SK-N-SH treated with all-trans-retinoic acid at 6 μM for 48 hours (cell line): ENCODE measurements around the gene SHOC2.

Experiments
- ATAC-seq: fragments of 200-7000 bp; cut with Tn5 transposase; 3 replicates; pipeline ENCODE4 v1.9.1; 2020; ENCODE audit warnings: mild to moderate bottlenecking, moderate library complexity
- ARNTL ChIP-seq: fragments of 450-650 bp; formaldehyde crosslinking; IDR thresholded peaks from 2 replicates; pipeline ENCODE4 v1.5.0; 2020; ENCODE audit warnings: low read depth, mild to moderate bottlenecking, moderate library complexity, borderline replicate concordance
- ESRRG ChIP-seq: fragments of 250-450 bp; sonication (Bioruptor Pico); IDR thresholded peaks from 2 replicates; pipeline ENCODE4 v1.6.1; 2021; ENCODE audit warnings: mild to moderate bottlenecking
- GLIS3 ChIP-seq: fragments of 250-450 bp; sonication (Bioruptor Pico); IDR thresholded peaks from 2 replicates; pipeline ENCODE4 v1.5.0; 2020; ENCODE audit warnings: mild to moderate bottlenecking, moderate library complexity
- ISL1 ChIP-seq: fragments of 250-450 bp; sonication (Bioruptor Pico); IDR thresholded peaks from 2 replicates; pipeline ENCODE4 v2.1.2; 2022; ENCODE audit warnings: mild to moderate bottlenecking, moderate library complexity
- OSR1 ChIP-seq: fragments of 250-450 bp; sonication (Bioruptor Pico); IDR thresholded peaks from 2 replicates; pipeline ENCODE4 v1.8.0; 2022; ENCODE audit warnings: moderate library complexity, mild to moderate bottlenecking, inconsistent platforms
- PPARA ChIP-seq: fragments of 250-450 bp; sonication (Bioruptor Pico); IDR thresholded peaks from 2 replicates; pipeline ENCODE4 v1.5.0; 2020; ENCODE audit warnings: mild to moderate bottlenecking, borderline replicate concordance
- RARB ChIP-seq: fragments of 250-450 bp; sonication (Bioruptor Pico); IDR thresholded peaks from 2 replicates; pipeline ENCODE4 v1.8.0; 2021; ENCODE audit warnings: mild to moderate bottlenecking, moderate library complexity
- SNAI2 ChIP-seq: fragments of 250-450 bp; sonication (Bioruptor Pico); IDR thresholded peaks from 2 replicates; pipeline ENCODE4 v1.5.0; 2020; ENCODE audit warnings: mild to moderate bottlenecking, moderate library complexity
- TCF4 ChIP-seq: fragments of 250-450 bp; sonication (Bioruptor Pico); IDR thresholded peaks from 2 replicates; pipeline ENCODE4 v1.8.0; 2021; ENCODE audit warnings: mild to moderate bottlenecking, moderate library complexity, borderline replicate concordance
- TOX ChIP-seq: fragments of 250-450 bp; sonication (Bioruptor Pico); IDR thresholded peaks from 2 replicates; pipeline ENCODE4 v1.8.0; 2021; ENCODE audit warnings: mild to moderate bottlenecking, moderate library complexity, borderline replicate concordance
- ZC3H10 ChIP-seq: fragments of 250-450 bp; sonication (Bioruptor Pico); IDR thresholded peaks from 2 replicates; pipeline ENCODE4 v1.5.1; 2021; ENCODE audit warnings: mild to moderate bottlenecking, moderate library complexity
- ZFP3 ChIP-seq: fragments of 250-450 bp; sonication (Bioruptor Pico); IDR thresholded peaks from 2 replicates; pipeline ENCODE4 v1.5.0; 2020; ENCODE audit warnings: mild to moderate bottlenecking, moderate library complexity
- ZFP30 ChIP-seq: fragments of 450-650 bp; formaldehyde crosslinking; IDR thresholded peaks from 2 replicates; pipeline ENCODE4 v1.5.0; 2022; ENCODE audit warnings: mild to moderate bottlenecking, moderate library complexity
- ZNF565 ChIP-seq: fragments of 450-650 bp; formaldehyde crosslinking; conservative IDR thresholded peaks from 2 replicates; pipeline ENCODE4 v1.5.0; 2020; ENCODE audit warnings: low read depth, mild to moderate bottlenecking, moderate library complexity
- ZNF70 ChIP-seq: fragments of 450-650 bp; formaldehyde crosslinking; IDR thresholded peaks from 2 replicates; pipeline ENCODE4 v1.5.0; 2020; ENCODE audit warnings: mild to moderate bottlenecking, moderate library complexity
- ZNF8 ChIP-seq: fragments of 450-650 bp; formaldehyde crosslinking; IDR thresholded peaks from 2 replicates; pipeline ENCODE4 v1.5.0; 2020; ENCODE audit warnings: mild to moderate bottlenecking, moderate library complexity
- TF ChIP-seq, protein P1 (sequence below): fragments of 250-450 bp; sonication (Bioruptor Pico); IDR thresholded peaks from 2 replicates; pipeline ENCODE4 v1.5.0; 2020; ENCODE audit warnings: mild to moderate bottlenecking, moderate library complexity
- TF ChIP-seq, protein P2 (sequence below): fragments of 250-450 bp; sonication (Bioruptor Pico); IDR thresholded peaks from 2 replicates; pipeline ENCODE4 v1.5.1; 2021; ENCODE audit warnings: mild to moderate bottlenecking, moderate library complexity
- TF ChIP-seq, protein P3 (sequence below): fragments of 250-450 bp; sonication (Bioruptor Pico); IDR thresholded peaks from 2 replicates; pipeline ENCODE4 v1.5.1; 2020; ENCODE audit warnings: low read depth, mild to moderate bottlenecking, moderate library complexity
- TF ChIP-seq, protein P4 (sequence below): fragments of 250-450 bp; sonication (Bioruptor Pico); IDR thresholded peaks from 2 replicates; pipeline ENCODE4 v1.8.0; 2020; ENCODE audit warnings: mild to moderate bottlenecking, moderate library complexity, borderline replicate concordance

SHOC2 gene

DNA sequence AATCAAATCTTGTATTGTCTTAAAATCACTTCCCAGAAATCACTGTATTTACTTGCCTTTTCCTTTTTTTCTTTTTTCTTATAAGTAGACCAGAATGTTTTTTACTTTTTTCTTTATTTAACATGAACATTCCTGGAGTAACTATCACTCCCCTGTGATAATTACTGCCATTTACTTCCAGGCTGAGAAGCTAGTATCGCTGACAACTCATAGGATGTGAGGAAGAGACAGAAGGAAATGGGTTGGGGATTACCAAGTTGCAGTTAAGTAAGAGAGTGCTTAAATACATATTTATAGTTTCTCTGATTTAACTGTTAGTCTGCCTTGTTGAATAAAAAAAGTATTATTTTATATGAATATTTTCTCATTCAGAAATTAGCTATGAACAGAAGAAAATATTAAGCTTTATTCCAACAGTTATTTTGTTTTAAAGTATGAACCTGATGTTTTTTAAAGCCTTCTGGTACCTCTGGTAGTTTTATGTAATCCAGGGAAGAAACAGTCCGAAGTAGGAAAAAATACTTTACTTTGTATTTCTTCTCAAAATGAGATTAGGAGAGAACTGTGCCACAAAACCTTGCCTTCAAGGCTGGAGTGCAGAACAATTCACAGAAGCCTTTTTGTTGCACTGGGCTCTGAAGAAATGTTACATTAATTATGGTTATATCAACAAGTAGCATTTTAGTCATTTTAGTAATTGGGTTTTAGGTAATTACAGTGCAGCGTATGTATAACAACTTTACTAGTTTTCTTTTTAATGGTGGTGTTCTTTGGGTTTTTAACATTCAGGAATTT lies 72.8 kb downstream of the SHOC2 start:
- no peak for TF ChIP-seq PPARA (CRISPR knock-in tag)
- TF ChIP-seq, protein P1, sequence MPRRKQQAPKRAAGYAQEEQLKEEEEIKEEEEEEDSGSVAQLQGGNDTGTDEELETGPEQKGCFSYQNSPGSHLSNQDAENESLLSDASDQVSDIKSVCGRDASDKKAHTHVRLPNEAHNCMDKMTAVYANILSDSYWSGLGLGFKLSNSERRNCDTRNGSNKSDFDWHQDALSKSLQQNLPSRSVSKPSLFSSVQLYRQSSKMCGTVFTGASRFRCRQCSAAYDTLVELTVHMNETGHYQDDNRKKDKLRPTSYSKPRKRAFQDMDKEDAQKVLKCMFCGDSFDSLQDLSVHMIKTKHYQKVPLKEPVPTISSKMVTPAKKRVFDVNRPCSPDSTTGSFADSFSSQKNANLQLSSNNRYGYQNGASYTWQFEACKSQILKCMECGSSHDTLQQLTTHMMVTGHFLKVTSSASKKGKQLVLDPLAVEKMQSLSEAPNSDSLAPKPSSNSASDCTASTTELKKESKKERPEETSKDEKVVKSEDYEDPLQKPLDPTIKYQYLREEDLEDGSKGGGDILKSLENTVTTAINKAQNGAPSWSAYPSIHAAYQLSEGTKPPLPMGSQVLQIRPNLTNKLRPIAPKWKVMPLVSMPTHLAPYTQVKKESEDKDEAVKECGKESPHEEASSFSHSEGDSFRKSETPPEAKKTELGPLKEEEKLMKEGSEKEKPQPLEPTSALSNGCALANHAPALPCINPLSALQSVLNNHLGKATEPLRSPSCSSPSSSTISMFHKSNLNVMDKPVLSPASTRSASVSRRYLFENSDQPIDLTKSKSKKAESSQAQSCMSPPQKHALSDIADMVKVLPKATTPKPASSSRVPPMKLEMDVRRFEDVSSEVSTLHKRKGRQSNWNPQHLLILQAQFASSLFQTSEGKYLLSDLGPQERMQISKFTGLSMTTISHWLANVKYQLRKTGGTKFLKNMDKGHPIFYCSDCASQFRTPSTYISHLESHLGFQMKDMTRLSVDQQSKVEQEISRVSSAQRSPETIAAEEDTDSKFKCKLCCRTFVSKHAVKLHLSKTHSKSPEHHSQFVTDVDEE (CRISPR knock-in tag): no peak

DNA sequence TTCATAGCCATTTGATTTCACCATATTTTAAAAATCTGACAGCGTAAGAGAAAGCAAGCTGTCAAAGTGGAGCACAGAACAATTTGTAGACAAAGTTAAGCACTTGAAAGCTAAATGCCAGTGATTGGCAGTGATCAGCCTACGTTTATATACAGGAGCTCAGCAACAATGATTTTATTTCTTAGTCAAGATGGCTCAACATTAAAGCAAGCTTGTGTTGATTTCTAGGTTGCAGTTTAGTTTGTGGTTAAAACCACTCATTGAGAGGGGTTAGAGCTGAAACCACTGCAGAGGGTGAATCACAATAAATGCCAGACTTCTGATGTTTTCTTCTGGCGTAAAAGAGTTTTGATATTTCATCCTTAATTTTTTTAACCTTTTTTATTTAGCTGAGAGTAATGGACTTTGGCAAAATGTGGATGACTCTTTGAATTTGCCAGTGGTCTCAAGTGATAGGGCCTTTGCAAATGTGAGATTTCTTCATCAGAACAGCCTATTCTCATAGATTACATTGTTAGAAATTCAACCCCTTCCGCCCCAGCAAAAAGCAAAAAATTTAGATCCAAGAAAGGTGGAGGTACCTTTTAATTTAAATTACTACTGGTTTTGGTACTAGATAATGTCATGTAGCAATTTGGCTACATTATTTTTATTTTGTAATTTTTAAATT lies 73.8 kb downstream of the SHOC2 start:
- peak; percentile 56 for ATAC-seq
- no peak for TF ChIP-seq ESRRG (CRISPR knock-in tag)
- no peak for TF ChIP-seq ZFP30 (CRISPR knock-in tag)
- no peak for TF ChIP-seq ARNTL (CRISPR knock-in tag)
- no peak for TF ChIP-seq ZNF8 (CRISPR knock-in tag)
- no peak for TF ChIP-seq GLIS3 (CRISPR knock-in tag)
- TF ChIP-seq ZFP3 (CRISPR knock-in tag): no peak
- TF ChIP-seq ZNF70: no peak
- no peak for TF ChIP-seq RARB (CRISPR knock-in tag)
- TF ChIP-seq TCF4 (CRISPR knock-in tag): no peak
- TF ChIP-seq OSR1 (CRISPR knock-in tag): no peak
- TF ChIP-seq SNAI2: no peak
- TF ChIP-seq, protein P2, sequence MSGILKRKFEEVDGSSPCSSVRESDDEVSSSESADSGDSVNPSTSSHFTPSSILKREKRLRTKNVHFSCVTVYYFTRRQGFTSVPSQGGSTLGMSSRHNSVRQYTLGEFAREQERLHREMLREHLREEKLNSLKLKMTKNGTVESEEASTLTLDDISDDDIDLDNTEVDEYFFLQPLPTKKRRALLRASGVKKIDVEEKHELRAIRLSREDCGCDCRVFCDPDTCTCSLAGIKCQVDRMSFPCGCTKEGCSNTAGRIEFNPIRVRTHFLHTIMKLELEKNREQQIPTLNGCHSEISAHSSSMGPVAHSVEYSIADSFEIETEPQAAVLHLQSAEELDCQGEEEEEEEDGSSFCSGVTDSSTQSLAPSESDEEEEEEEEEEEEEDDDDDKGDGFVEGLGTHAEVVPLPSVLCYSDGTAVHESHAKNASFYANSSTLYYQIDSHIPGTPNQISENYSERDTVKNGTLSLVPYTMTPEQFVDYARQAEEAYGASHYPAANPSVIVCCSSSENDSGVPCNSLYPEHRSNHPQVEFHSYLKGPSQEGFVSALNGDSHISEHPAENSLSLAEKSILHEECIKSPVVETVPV (CRISPR knock-in tag): no peak
- TF ChIP-seq ZC3H10: no peak
- TF ChIP-seq PPARA (CRISPR knock-in tag): no peak

More for the DNA sequence above, 72.8 kb downstream of the SHOC2 start:
- ATAC-seq: no peak

DNA sequence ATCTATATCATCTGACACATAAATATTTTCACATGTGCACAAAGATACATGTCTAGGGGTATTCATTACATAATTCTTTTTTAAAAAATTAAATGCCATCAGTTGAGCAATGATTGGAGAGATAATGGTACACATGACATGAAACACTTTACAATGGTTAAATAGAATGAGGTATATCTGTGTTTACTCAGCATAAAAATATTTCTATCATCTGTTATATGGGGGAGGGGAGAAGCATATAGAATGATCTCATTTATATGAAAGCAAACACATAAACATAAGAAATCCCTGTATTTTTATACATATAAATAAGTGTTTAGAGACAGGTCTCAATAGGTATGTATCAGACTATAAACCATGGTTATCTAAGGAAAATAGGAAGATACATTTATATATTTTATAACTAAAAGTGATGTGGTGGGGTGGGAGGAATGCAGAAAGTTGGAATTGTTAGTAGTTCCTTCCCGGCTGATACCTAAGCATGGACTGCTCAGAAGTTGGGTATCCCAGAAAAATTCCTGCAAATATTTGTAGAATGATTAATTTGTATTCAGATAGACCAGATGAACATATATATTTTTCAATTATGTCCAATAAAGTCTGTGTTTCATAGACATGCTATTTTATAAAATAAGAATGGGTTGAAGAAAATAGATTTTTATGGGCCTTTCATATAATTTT lies 75.1 kb downstream of the SHOC2 start:
- TF ChIP-seq, protein P2 (CRISPR knock-in tag): no peak
- TF ChIP-seq OSR1 (CRISPR knock-in tag): no peak
- TF ChIP-seq, all 23 proteins: peak for 0
- ATAC-seq: no peak

DNA sequence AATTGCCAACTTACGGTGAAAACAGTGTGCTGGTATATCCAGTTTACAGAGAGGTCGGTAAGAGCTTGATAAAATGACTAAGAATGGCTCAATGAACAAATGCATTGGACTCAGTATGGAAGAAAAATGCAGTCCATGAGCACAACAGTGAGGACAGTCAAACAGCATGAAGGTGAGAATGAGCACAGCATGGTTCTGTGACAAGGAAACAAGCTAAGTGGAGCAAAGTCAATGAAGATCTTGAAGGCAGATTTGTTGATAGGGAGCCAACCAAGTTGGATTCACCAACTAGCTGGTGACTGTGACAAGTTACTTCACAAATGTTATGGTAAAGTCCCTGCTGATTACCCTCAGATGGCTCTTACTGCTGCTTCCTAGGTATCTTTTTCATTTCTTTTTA lies 75.9 kb downstream of the SHOC2 start:
- ATAC-seq: no peak
- TF ChIP-seq, protein P1 (CRISPR knock-in tag): no peak
- TF ChIP-seq ZNF565 (CRISPR knock-in tag) (no peak), ISL1 (no peak), RARB (CRISPR knock-in tag) (no peak), ARNTL (CRISPR knock-in tag) (no peak), ZFP30 (CRISPR knock-in tag) (no peak), OSR1 (CRISPR knock-in tag) (no peak), ZNF8 (CRISPR knock-in tag) (no peak), ZNF70 (no peak), SNAI2 (no peak), TOX (CRISPR knock-in tag) (no peak), ZC3H10 (no peak), PPARA (CRISPR knock-in tag) (no peak), TCF4 (CRISPR knock-in tag) (no peak)
- TF ChIP-seq, protein P3, sequence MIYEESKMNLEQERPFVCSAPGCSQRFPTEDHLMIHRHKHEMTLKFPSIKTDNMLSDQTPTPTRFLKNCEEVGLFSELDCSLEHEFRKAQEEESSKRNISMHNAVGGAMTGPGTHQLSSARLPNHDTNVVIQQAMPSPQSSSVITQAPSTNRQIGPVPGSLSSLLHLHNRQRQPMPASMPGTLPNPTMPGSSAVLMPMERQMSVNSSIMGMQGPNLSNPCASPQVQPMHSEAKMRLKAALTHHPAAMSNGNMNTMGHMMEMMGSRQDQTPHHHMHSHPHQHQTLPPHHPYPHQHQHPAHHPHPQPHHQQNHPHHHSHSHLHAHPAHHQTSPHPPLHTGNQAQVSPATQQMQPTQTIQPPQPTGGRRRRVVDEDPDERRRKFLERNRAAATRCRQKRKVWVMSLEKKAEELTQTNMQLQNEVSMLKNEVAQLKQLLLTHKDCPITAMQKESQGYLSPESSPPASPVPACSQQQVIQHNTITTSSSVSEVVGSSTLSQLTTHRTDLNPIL: no peak
- TF ChIP-seq, protein P4, sequence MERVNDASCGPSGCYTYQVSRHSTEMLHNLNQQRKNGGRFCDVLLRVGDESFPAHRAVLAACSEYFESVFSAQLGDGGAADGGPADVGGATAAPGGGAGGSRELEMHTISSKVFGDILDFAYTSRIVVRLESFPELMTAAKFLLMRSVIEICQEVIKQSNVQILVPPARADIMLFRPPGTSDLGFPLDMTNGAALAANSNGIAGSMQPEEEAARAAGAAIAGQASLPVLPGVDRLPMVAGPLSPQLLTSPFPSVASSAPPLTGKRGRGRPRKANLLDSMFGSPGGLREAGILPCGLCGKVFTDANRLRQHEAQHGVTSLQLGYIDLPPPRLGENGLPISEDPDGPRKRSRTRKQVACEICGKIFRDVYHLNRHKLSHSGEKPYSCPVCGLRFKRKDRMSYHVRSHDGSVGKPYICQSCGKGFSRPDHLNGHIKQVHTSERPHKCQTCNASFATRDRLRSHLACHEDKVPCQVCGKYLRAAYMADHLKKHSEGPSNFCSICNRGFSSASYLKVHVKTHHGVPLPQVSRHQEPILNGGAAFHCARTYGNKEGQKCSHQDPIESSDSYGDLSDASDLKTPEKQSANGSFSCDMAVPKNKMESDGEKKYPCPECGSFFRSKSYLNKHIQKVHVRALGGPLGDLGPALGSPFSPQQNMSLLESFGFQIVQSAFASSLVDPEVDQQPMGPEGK (CRISPR knock-in tag): no peak
